ENCODE results near the gene IKZF2. TPM values are rescaled to one million over a fixed set of nuclear protein-coding genes. Genes with fewer than 3 reads are reported as not detected.

The IKZF2 gene
- total RNA-seq, 2 experiments from 2014 or later = 24.4 to 28.7 TPM

- H3K27me3 Mint-ChIP-seq = no peaks in the 10 kb centered on the region
- H3K4me3 Mint-ChIP-seq = no peak overlapping the region
- intact Hi-C loops (cut with micrococcal nuclease) = no loop called here
- no peak overlapping the region for H3K27ac Mint-ChIP-seq
- H3K4me1 Mint-ChIP-seq (ENCODE audit: low read depth) = no peaks in the 10 kb centered on the region
- DNase-seq (no peak), ATAC-seq (no peak)
- CTCF ChIA-PET = no interaction called here
- no peaks in the 10 kb centered on the region for H3K9me3 Mint-ChIP-seq
- H3K36me3 Mint-ChIP-seq (ENCODE audit: low read depth) = no peaks in the 10 kb centered on the region
- POLR2A ChIA-PET = no interaction called here
- TF ChIP-seq CTCF (IDR thresholded peaks at IDR 0.05) = no peak
These were observed 12.9 kb upstream of the IKZF2 start for GRCh38 chr2:213164263-213164662.

GRCh38 chr2:213162516-213163118, 11.2 kb upstream of the IKZF2 start:
- no peaks in the 10 kb centered on the region for H3K9me3 Mint-ChIP-seq
- ATAC-seq (no peak), DNase-seq (no peak)
- CTCF ChIA-PET = interaction anchor here (1.5 to 2.4 kb wide), 2 partner anchors 9 to 385 kb away, joined by 3 to 5 read pairs; no protein-coding TSS in a partner anchor
- no peak for TF ChIP-seq CTCF (IDR thresholded peaks at IDR 0.05)
- H3K27ac Mint-ChIP-seq = no peak overlapping the region
- peaks cover 6% of the 10 kb centered on the region for H3K4me1 Mint-ChIP-seq (ENCODE audit: low read depth)
- H3K27me3 Mint-ChIP-seq = no peaks in the 10 kb centered on the region
- no peak overlapping the region for H3K4me3 Mint-ChIP-seq
- no peaks in the 10 kb centered on the region for H3K36me3 Mint-ChIP-seq (ENCODE audit: low read depth)
- POLR2A ChIA-PET = interaction anchor here (0.6 kb wide), 1 partner anchor 306 kb away, joined by 3 read pairs; no protein-coding TSS in a partner anchor
- intact Hi-C loops (cut with micrococcal nuclease) = no loop called here

GRCh38 chr2:213161759-213162515, 10.5 kb upstream of the IKZF2 start:
- no peaks in the 10 kb centered on the region for H3K36me3 Mint-ChIP-seq (ENCODE audit: low read depth)
- ChIA-PET POLR2A (interaction anchor here (0.6 kb wide), 1 partner anchor 305 kb away, joined by 3 read pairs; no protein-coding TSS in a partner anchor), CTCF (interaction anchor here (1.5 to 2.4 kb wide), 2 partner anchors 8 to 385 kb away, joined by 3 to 5 read pairs; no protein-coding TSS in a partner anchor)
- no peak overlapping the region for H3K27ac Mint-ChIP-seq
- peaks cover 11% of the 10 kb centered on the region for H3K4me1 Mint-ChIP-seq (ENCODE audit: low read depth)
- intact Hi-C loops (cut with micrococcal nuclease) = no loop called here
- no peak overlapping the region for H3K4me3 Mint-ChIP-seq
- H3K27me3 Mint-ChIP-seq = no peaks in the 10 kb centered on the region
- no peak for TF ChIP-seq CTCF (IDR thresholded peaks at IDR 0.05)
- ATAC-seq (no peak), DNase-seq (no peak)
- H3K9me3 Mint-ChIP-seq = no peaks in the 10 kb centered on the region

- H3K4me1 Mint-ChIP-seq (ENCODE audit: low read depth) = peaks cover 21% of the 10 kb centered on the region
- POLR2A ChIA-PET = no interaction called here
- no peaks in the 10 kb centered on the region for H3K9me3 Mint-ChIP-seq
- intact Hi-C loops (cut with micrococcal nuclease) = no loop called here
- H3K4me3 Mint-ChIP-seq = no peak overlapping the region
- no peak for DNase-seq
- no peak overlapping the region for H3K27ac Mint-ChIP-seq
- CTCF ChIA-PET = no interaction called here
- no peak for ATAC-seq
- TF ChIP-seq CTCF (IDR thresholded peaks at IDR 0.05) = no peak
- H3K27me3 Mint-ChIP-seq = no peaks in the 10 kb centered on the region
- H3K36me3 Mint-ChIP-seq (ENCODE audit: low read depth) = no peaks in the 10 kb centered on the region
These were observed 8.4 kb upstream of the IKZF2 start for GRCh38 chr2:213159768-213160167.

GRCh38 chr2:213157242-213157641, 5.8 kb upstream of the IKZF2 start:
- no peaks in the 10 kb centered on the region for H3K9me3 Mint-ChIP-seq
- DNase-seq = peak; percentile 52
- peaks cover 34% of the 10 kb centered on the region for H3K4me1 Mint-ChIP-seq (ENCODE audit: low read depth)
- ChIA-PET POLR2A (no interaction called here), CTCF (interaction anchor here (0.7 to 1.4 kb wide), 4 partner anchors 12 to 380 kb away, joined by 3 to 4 read pairs (median 4); no protein-coding TSS in a partner anchor)
- H3K27ac Mint-ChIP-seq = peak overlapping the region; percentile 19
- intact Hi-C loops (cut with micrococcal nuclease) = no loop called here
- no peak for TF ChIP-seq CTCF (IDR thresholded peaks at IDR 0.05)
- H3K36me3 Mint-ChIP-seq (ENCODE audit: low read depth) = peaks cover 3% of the 10 kb centered on the region
- peaks cover 6% of the 10 kb centered on the region for H3K27me3 Mint-ChIP-seq
- H3K4me3 Mint-ChIP-seq = no peak overlapping the region
- peak; percentile 84 for ATAC-seq

Measured in activated CD8-positive, alpha-beta T cell treated with anti-CD3 and anti-CD28 coated beads for 36 hours (primary cell).